Bone marrow (tissue), 2 donors: ENCODE data around the gene ZNF77.
A peak's percentile ranks its signal among the peaks of the same experiment; 100 is the strongest.
"Not testable (repeated sequence)": the region's sequence is repeated elsewhere in the genome, so short reads cannot be mapped to it uniquely, and the experiment has no call there.

Experiments
- DNase-seq, 2 donors: peaks; one replicate each; lab custom pipeline; 2025; lab: John Stamatoyannopoulos, UW

Gene ZNF77

DNA sequence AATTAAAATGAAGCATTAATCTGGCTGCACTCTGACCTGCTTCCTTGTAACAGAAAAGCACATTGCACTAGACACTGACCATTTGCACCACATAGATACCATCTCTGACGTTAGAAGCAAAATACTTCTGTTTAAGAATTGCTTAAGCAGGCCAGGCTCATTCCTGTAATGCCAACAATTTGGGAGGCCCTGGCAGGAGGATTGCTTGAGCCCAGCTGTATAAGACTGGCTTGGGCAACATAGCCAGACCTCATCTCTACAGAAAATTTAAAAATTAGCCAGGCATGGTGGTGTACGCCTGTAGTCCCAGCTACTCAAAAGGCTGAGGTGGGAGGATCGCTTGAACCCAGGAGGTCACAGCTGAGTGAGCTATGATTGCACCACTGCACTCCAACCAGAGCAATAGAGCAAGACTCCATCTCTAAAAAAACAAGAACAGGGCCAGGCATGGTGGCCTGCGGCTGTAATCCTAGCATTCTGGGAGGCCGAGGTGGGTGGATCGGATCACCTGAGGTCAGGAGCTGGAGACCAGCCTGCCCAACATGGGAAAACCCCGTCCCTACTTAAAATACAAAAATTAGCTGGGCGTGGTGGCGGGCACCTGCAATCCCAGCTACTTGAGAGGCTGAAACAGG lies 25.5 kb upstream of the ZNF77 start:
- DNase-seq = no peak

DNA sequence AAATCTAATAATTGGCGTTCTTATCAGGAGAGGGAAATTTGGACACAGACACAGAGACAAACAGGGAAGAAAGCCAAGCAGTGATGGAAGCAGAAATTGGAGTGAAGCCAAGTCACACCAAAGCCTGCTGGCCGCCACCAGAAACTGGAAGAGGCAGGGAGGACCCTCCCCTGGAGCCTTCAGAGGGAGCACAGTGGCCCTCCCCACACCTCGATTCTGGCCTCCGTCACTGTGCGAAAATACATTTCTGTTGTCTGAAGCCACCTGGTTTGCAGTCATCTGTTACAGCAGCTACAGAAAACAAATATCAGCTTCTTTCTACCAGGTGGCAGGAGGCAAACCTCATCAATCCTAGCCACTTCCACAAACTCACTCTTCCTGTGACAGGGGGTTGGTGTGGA lies 24.3 kb upstream of the ZNF77 start:
- DNase-seq = no peak

- no peak for DNase-seq
These were observed 23.2 kb upstream of the ZNF77 start for GRCh38 chr19:2967972-2968371.

DNA sequence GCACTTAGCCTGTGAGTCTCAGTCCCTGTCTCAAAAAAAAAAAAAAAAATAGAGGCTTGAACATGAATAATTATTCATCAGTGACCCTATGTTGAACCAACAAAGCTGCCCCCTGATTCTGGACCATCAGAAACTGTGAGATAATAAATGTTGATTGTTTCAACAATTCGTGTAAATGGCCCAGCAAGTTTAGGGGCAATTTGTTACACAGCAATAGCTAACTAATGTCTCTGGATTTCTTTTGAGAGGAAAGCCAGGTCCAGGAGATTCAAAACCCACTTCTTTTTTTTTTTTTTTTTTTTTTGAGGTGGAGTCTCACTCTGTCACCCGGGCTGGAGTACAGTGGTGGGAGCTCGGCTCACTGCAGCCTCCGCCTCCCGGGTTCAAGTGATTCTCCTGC lies 20.1 kb upstream of the ZNF77 start:
- no peak for DNase-seq

DNA sequence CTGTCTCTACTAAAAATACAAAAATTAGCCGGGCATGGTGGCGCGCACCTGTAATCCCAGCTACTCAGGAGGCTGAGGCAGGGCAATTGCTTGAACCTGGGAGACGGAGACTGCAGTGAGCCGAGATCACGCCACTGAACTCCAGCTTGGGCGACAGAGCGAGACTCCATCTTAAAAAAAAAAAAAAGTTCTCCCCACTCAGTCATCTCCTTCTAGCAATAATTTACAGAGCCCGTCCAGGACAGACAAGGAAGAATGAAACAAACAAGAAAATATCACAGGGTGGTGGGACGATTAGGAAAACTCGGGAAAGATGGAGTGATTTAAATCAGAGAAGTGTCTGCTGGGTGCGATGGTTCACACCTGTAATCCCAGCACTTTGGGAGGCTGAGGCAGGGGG lies 18.9 kb upstream of the ZNF77 start:
- DNase-seq = not testable (repeated sequence)

- no peak for DNase-seq
These were observed 18.4 kb upstream of the ZNF77 start for GRCh38 chr19:2963122-2963521.

DNA sequence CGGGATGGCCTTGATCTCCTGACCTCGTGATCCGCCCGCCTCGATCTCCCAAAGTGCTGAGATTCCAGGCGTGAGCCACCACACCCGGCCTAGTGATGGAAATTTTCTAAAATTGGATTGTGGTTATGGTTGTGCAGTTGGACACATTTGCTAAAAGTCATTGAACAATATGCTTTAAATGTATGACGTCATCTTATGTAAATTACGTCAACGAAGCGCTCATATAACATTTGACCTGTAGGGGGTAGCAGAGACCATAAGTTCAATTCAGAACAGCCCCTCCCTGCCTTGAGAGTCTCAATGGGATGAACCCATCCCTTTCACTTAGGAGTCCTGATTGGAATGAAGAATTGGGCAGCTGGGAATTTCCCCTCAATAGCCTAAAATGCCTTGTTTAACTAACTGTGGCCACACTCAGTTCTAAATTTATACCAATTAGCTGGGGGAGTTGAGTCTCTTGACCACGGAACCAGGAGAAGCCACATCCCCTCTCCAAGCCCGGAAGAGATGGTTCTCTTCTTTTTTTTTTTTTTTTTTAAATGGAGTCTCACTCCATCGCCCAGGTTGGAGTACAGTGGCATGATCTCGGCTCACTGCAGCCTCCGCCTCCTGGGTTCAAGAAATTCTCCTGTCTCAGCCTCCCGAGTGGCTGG lies 17.4 kb upstream of the ZNF77 start:
- peak in 1 of 2 donors; percentile 81 for DNase-seq

- DNase-seq = no peak
These were observed 15.3 kb upstream of the ZNF77 start for GRCh38 chr19:2960120-2960519.

GRCh38 chr19:2957160-2957559 lies 12.4 kb upstream of the ZNF77 start:
- DNase-seq = no peak

- no peak for DNase-seq
These were observed 8.2 kb upstream of the ZNF77 start for GRCh38 chr19:2952953-2953481.

GRCh38 chr19:2950286-2951124 lies 5.7 kb upstream of the ZNF77 start:
- DNase-seq = peak; percentile 98

DNA sequence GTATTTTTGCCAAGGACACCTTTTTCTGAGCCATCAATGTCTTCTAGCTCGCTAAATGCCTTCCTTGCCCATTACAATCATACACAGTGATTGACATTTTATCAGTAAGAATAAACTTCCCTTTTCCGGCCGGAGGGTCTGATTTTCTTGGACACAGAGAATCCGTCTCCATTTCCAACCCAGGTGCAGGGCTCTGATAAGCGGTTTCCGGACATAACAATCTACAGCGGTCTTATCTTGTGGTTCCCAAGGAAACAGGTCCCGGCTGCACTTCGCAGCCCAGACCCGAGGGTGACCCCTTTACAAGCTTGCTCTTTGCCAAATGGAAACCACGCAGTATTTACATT lies 5.1 kb upstream of the ZNF77 start:
- DNase-seq = no peak

DNA sequence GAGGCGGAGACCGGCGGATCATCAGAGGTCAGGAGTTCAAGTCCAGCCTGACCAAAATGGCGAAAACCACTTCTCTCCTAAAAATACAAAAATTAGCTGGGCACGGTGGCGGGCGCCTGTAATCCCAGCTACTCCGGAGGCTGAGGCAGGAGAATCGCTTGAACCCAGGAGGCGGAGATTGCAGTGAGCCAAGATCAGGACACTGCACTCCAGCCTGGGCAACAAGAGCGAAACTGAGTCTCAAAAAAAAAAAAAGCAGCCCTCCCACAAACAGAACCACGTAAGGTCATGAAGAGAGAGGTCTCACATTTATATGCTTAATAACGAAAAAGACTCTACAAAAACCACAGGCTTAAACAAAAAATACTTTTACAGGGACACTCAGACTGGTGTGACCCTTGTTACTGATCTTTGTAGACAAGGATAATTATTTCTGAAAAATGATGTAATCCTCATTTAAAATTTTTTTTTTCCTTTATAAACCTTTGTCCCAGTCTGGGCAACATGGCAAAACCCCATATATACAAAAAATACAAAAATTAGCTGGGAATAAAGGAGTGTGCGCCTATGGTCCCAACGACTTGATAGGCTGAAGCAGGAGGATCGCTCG lies 909 bp upstream of the ZNF77 start:
- DNase-seq = no peak

GRCh38 chr19:2944403-2944774 lies 382 bp downstream of the ZNF77 start:
- DNase-seq = no peak

- DNase-seq = no peak
These were observed 1.7 kb downstream of the ZNF77 start for GRCh38 chr19:2942928-2943640.

DNA sequence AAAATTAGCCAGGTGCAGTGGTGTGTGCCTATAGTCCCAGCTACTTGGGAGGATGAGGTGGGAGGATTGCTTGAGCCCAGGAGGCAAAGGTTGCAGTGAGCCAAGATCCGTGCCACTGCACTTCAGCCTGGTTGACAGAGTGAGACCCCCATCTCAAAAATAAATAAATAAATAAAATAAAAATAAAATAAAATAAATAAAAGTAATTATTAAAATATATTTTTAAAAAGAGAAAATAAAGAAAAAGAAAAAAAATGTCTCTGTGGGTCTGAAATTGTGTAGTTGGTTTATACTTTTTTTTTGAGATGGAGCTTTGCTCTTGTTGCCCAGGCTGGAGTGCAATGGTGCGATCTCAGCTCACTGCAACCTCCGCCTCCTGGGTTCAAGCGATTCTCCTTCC lies 8.9 kb downstream of the ZNF77 start:
- DNase-seq = not testable (repeated sequence)

- no peak for DNase-seq
These were observed 11.3 kb downstream of the ZNF77 start for GRCh38 chr19:2933490-2933910.

DNA sequence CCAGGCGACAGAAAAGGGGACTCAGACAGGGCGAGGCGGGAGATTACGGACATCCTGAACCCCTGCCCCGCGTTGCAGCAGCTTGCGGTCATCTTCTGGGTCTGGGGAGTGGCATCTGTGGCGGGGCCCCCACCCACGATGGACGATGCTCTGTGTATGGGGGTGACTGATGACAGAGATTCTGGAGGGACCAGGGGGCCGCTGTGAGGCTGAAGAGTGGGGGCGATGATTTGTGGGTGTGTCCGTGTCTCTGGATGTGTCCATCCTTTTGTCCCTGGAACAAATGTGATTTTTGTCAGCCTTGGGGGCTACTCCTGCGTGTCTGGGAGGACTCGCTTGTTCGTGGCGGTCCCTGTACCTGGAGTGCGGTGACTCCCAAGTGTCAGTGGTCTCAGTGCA lies 17.7 kb downstream of the ZNF77 start:
- no peak for DNase-seq

GRCh38 chr19:2926341-2927031 lies 18.3 kb downstream of the ZNF77 start:
- DNase-seq = no peak

GRCh38 chr19:2923510-2923909 lies 21.3 kb downstream of the ZNF77 start:
- DNase-seq = no peak

DNA sequence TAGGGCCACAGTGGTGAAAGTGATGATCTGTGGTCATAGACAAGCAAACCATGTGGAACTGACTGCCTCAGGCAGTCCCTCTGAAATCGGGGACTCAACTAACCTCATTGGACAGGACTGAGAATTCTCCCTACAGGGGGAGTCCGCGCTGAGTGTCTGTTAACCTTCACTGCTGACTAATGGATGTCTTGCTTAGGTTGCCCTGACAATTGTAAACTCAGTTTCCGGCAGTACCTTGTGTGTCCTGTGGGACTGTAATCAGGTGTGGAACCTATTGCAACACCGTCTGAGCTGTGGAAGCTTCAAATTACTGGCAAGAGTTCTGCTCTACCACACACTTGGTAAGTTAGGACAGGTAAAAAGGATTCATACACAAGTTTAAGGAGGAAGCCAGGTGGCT lies 21.8 kb downstream of the ZNF77 start:
- no peak for DNase-seq
